ENCODE measurements around the gene UAP1. TPM values are rescaled to one million over a fixed set of nuclear protein-coding genes. Genes with fewer than 3 reads are reported as not detected.

The UAP1 gene
- polyA plus RNA-seq, 1 donor from 2014 or later: 40.1 TPM

DNA sequence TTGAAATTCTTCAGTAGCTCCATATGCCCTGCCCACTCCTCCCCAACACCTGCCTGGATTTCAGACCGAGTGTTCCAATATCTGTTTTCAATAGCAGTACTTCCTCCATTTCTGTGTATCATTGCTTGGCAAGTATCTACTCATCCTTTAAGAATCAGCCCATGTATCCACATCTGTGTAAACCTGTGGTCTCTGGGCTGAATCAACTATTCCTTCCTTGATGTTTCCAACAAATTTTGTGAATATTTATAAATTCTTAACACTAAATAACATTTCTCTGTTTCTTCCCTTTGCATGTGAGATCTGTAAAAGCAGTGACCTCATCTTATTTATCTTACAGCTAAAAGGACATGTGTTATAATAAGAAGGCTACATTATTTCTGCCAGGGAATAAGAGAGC is 26.0 kb upstream of the UAP1 start:
- H4K20me1 ChIP-seq (ENCODE audit: insufficient read depth): no peaks in the 10 kb centered on the region

DNA sequence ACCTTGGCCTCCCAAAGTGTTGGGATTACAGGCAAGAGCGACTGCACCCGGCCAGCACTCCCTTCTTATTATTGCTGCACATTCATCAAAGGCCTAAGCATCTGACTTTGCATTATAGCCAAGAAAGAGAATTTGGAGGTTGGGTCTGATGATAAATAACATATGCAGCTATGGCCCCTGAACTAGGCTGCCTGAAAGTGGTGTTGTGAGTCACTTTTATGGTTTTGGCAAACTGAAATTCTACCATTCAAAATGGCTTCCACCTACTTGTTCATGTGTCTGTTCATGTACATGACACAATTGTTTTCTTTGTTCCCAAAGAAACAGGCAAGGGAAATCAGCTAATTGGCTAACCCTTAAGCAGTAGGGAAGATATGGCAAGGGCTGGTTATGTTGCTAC is 25.0 kb upstream of the UAP1 start:
- Histone ChIP-seq H3F3A (ENCODE audit: insufficient read depth, low read length, poor library complexity, severe bottlenecking) (no peaks in the 10 kb centered on the region), H3K9ac (ENCODE audit: low read length) (no peak overlapping the region), H2AFZ (ENCODE audit: low read depth, low read length) (no peak overlapping the region), H3K27ac (ENCODE audit: low read length) (no peak overlapping the region), H3K79me2 (replicated peaks; ENCODE audit: insufficient read depth, low read length) (no peaks in the 10 kb centered on the region), H3K4me3 (ENCODE audit: low read length) (no peak overlapping the region), H3K9me2 (ENCODE audit: insufficient read depth, low read length) (no peaks in the 10 kb centered on the region), H3K27me3 (ENCODE audit: insufficient read depth, low read depth, low read length) (no peaks in the 10 kb centered on the region), H4K20me1 (ENCODE audit: insufficient read depth) (no peaks in the 10 kb centered on the region), H3K36me3 (ENCODE audit: insufficient read depth, low read length) (no peaks in the 10 kb centered on the region), H3K4me2 (ENCODE audit: low read length) (no peak overlapping the region), H3K9me3 (ENCODE audit: low read length) (no peaks in the 10 kb centered on the region)
- TF ChIP-seq EZH2 (IDR thresholded peaks at IDR 0.05; ENCODE audit: borderline replicate concordance, insufficient read depth, low read length, poor library complexity, severe bottlenecking) (no peak), SMC3 (conservative IDR thresholded peaks at IDR 0.05; ENCODE audit: poor library complexity) (no peak), EP300 (conservative IDR thresholded peaks at IDR 0.05; ENCODE audit: poor library complexity, severe bottlenecking) (no peak), RAD21 (conservative IDR thresholded peaks at IDR 0.05) (no peak), TAF1 (IDR thresholded peaks at IDR 0.05; ENCODE audit: low read depth) (no peak), MXI1 (conservative IDR thresholded peaks at IDR 0.05; ENCODE audit: poor library complexity, severe bottlenecking) (no peak)
- TF ChIP-seq, protein P1, sequence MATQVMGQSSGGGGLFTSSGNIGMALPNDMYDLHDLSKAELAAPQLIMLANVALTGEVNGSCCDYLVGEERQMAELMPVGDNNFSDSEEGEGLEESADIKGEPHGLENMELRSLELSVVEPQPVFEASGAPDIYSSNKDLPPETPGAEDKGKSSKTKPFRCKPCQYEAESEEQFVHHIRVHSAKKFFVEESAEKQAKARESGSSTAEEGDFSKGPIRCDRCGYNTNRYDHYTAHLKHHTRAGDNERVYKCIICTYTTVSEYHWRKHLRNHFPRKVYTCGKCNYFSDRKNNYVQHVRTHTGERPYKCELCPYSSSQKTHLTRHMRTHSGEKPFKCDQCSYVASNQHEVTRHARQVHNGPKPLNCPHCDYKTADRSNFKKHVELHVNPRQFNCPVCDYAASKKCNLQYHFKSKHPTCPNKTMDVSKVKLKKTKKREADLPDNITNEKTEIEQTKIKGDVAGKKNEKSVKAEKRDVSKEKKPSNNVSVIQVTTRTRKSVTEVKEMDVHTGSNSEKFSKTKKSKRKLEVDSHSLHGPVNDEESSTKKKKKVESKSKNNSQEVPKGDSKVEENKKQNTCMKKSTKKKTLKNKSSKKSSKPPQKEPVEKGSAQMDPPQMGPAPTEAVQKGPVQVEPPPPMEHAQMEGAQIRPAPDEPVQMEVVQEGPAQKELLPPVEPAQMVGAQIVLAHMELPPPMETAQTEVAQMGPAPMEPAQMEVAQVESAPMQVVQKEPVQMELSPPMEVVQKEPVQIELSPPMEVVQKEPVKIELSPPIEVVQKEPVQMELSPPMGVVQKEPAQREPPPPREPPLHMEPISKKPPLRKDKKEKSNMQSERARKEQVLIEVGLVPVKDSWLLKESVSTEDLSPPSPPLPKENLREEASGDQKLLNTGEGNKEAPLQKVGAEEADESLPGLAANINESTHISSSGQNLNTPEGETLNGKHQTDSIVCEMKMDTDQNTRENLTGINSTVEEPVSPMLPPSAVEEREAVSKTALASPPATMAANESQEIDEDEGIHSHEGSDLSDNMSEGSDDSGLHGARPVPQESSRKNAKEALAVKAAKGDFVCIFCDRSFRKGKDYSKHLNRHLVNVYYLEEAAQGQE (IDR thresholded peaks at IDR 0.05; ENCODE audit: borderline replicate concordance): no peak
- TF ChIP-seq, protein P2, sequence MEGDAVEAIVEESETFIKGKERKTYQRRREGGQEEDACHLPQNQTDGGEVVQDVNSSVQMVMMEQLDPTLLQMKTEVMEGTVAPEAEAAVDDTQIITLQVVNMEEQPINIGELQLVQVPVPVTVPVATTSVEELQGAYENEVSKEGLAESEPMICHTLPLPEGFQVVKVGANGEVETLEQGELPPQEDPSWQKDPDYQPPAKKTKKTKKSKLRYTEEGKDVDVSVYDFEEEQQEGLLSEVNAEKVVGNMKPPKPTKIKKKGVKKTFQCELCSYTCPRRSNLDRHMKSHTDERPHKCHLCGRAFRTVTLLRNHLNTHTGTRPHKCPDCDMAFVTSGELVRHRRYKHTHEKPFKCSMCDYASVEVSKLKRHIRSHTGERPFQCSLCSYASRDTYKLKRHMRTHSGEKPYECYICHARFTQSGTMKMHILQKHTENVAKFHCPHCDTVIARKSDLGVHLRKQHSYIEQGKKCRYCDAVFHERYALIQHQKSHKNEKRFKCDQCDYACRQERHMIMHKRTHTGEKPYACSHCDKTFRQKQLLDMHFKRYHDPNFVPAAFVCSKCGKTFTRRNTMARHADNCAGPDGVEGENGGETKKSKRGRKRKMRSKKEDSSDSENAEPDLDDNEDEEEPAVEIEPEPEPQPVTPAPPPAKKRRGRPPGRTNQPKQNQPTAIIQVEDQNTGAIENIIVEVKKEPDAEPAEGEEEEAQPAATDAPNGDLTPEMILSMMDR (IDR thresholded peaks at IDR 0.05; ENCODE audit: poor library complexity, severe bottlenecking): no peak

More for the DNA sequence above, 26.0 kb upstream of the UAP1 start:
- Histone ChIP-seq H3K79me2 (replicated peaks; ENCODE audit: insufficient read depth, low read length) (no peaks in the 10 kb centered on the region), H3K27ac (ENCODE audit: low read length) (no peak overlapping the region), H3K36me3 (ENCODE audit: insufficient read depth, low read length) (no peaks in the 10 kb centered on the region), H3K9ac (ENCODE audit: low read length) (no peak overlapping the region), H3K4me3 (ENCODE audit: low read length) (no peak overlapping the region), H3K27me3 (ENCODE audit: insufficient read depth, low read depth, low read length) (no peaks in the 10 kb centered on the region), H3K4me2 (ENCODE audit: low read length) (no peak overlapping the region), H3K9me3 (ENCODE audit: low read length) (no peaks in the 10 kb centered on the region), H3F3A (ENCODE audit: insufficient read depth, low read length, poor library complexity, severe bottlenecking) (no peaks in the 10 kb centered on the region), H3K9me2 (ENCODE audit: insufficient read depth, low read length) (no peaks in the 10 kb centered on the region), H2AFZ (ENCODE audit: low read depth, low read length) (no peak overlapping the region)
- TF ChIP-seq POLR2AphosphoS5 (IDR thresholded peaks at IDR 0.05) (no peak), MXI1 (conservative IDR thresholded peaks at IDR 0.05; ENCODE audit: poor library complexity, severe bottlenecking) (no peak), EP300 (conservative IDR thresholded peaks at IDR 0.05; ENCODE audit: poor library complexity, severe bottlenecking) (no peak), SMC3 (conservative IDR thresholded peaks at IDR 0.05; ENCODE audit: poor library complexity) (no peak), TAF1 (IDR thresholded peaks at IDR 0.05; ENCODE audit: low read depth) (no peak), RAD21 (conservative IDR thresholded peaks at IDR 0.05) (no peak), EZH2 (IDR thresholded peaks at IDR 0.05; ENCODE audit: borderline replicate concordance, insufficient read depth, low read length, poor library complexity, severe bottlenecking) (no peak)
- TF ChIP-seq, protein P2 (IDR thresholded peaks at IDR 0.05; ENCODE audit: poor library complexity, severe bottlenecking): no peak
- TF ChIP-seq, protein P1 (IDR thresholded peaks at IDR 0.05; ENCODE audit: borderline replicate concordance): no peak
